GM12878 (cell line): ENCODE measurements around the gene VARS1.

Experiments
- CEBPZ ChIP-seq: fragments of 150-350 bp; IDR thresholded peaks from 2 replicates; pipeline ENCODE4 v1.6.1; 2016; ENCODE audit warnings: low read depth, low read length
- PBX3 ChIP-seq: IDR thresholded peaks from 2 replicates; pipeline ENCODE4 v1.6.1; 2011; ENCODE audit warnings: mild to moderate bottlenecking, low read depth, low read length, moderate library complexity; ENCODE audit not compliant: insufficient replicate concordance
- RELA ChIP-seq: fragments of 450-650 bp; IDR thresholded peaks from 2 replicates; pipeline ENCODE4 v1.8.0; 2014; ENCODE audit warnings: borderline replicate concordance; ENCODE audit not compliant: partially characterized antibody
- TF ChIP-seq, protein P1 (sequence below), 3 experiments: IDR thresholded peaks in 2 of 3; conservative IDR thresholded peaks in 1 of 3; 2 replicates each; pipeline ENCODE4 v1.5.1; 2011; ENCODE audit warnings: low read depth in 3 of 3, low read length in 3 of 3, mild to moderate bottlenecking in 3 of 3, control low read depth in 2 of 3, moderate library complexity in 2 of 3, inconsistent platforms in 1 of 3, mixed read lengths in 1 of 3; ENCODE audit not compliant: control insufficient read depth in 2 of 3, insufficient read depth in 1 of 3; ENCODE audit errors: extremely low read depth in 1 of 3

DNA sequence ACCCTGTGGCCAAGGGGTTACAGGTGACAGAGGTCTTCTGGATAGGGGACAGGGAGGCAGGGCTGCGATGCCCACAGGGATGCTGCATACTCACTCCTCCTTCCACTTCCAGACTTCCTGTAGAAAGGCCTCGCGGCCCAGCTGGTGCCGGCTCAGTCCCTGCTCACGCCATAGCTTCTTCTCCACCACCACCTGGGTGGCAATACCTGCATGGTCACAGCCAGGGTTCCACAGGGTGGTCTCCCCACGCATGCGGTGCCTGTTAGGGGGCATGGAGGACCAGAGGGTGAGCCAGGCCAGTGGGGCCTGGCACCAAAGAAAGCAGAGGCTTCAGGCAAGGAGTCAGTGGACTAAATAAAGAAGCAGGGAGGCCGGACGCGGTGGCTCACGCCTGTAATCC, 10.1 kb downstream of the VARS1 start:
- TF ChIP-seq, protein P1, sequence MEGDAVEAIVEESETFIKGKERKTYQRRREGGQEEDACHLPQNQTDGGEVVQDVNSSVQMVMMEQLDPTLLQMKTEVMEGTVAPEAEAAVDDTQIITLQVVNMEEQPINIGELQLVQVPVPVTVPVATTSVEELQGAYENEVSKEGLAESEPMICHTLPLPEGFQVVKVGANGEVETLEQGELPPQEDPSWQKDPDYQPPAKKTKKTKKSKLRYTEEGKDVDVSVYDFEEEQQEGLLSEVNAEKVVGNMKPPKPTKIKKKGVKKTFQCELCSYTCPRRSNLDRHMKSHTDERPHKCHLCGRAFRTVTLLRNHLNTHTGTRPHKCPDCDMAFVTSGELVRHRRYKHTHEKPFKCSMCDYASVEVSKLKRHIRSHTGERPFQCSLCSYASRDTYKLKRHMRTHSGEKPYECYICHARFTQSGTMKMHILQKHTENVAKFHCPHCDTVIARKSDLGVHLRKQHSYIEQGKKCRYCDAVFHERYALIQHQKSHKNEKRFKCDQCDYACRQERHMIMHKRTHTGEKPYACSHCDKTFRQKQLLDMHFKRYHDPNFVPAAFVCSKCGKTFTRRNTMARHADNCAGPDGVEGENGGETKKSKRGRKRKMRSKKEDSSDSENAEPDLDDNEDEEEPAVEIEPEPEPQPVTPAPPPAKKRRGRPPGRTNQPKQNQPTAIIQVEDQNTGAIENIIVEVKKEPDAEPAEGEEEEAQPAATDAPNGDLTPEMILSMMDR (IDR thresholded peaks at IDR 0.05 in 2 of 3, conservative IDR thresholded peaks at IDR 0.05 in 1 of 3; ENCODE audit: control insufficient read depth in 2 of 3, extremely low read depth in 1 of 3, insufficient read depth in 1 of 3, low read depth in 3 of 3, low read length in 3 of 3): no peak
- TF ChIP-seq RELA (no peak), PBX3 (no peak), CEBPZ (no peak)
